ENCODE data around the gene DDX10.

- TF ChIP-seq POLR2AphosphoS5 (IDR thresholded peaks at IDR 0.05; ENCODE audit: borderline replicate concordance, low read depth, low read length) (no peak), EZH2 (IDR thresholded peaks at IDR 0.05) (no peak)
Observed at GRCh38 chr11:108768964-108769363, 104.1 kb downstream of the DDX10 start.
